GM10266 (cell line): ENCODE measurements around the gene LILRB3.
"Not testable (repeated sequence)": the region's sequence is repeated elsewhere in the genome, so short reads cannot be mapped to it uniquely, and the experiment has no call there.

Experiments used
- DNase-seq: peaks from one replicate; pipeline ENCODE4 v3.0.0; 2012; ENCODE audit errors: extremely low spot score
- CTCF ChIP-seq: IDR thresholded peaks from 2 replicates; pipeline ENCODE4 v1.5.1; 2012; ENCODE audit warnings: mild to moderate bottlenecking, low read depth; ENCODE audit not compliant: control insufficient read depth, insufficient read depth; ENCODE audit errors: missing control alignments

The LILRB3 gene

GRCh38 chr19:54186351-54186750, 36.5 kb downstream of the LILRB3 start:
- no peak for DNase-seq

GRCh38 chr19:54183431-54183830, 39.4 kb downstream of the LILRB3 start:
- DNase-seq = no peak
- TF ChIP-seq CTCF = no peak

More at GRCh38 chr19:54186351-54186750, 36.5 kb downstream of the LILRB3 start:
- TF ChIP-seq CTCF = no peak

- not testable (repeated sequence) for DNase-seq
Observed at GRCh38 chr19:54181894-54182293, 40.9 kb downstream of the LILRB3 start.

- no peak for TF ChIP-seq CTCF
Observed at GRCh38 chr19:54180691-54181091, 42.1 kb downstream of the LILRB3 start.

GRCh38 chr19:54179921-54180461, 42.8 kb downstream of the LILRB3 start:
- TF ChIP-seq CTCF = peak; percentile 22
- DNase-seq = no peak

More at GRCh38 chr19:54180691-54181091, 42.1 kb downstream of the LILRB3 start:
- no peak for DNase-seq

- TF ChIP-seq CTCF = no peak
- DNase-seq = no peak
Observed at GRCh38 chr19:54179262-54179852, 43.5 kb downstream of the LILRB3 start.

- no peak for TF ChIP-seq CTCF
- DNase-seq = no peak
Observed at GRCh38 chr19:54178581-54179261, 44.1 kb downstream of the LILRB3 start.
